SJCRH30 (cell line): ENCODE measurements around the gene IL12RB2. TPM values are rescaled to one million over a fixed set of nuclear protein-coding genes. Genes with fewer than 3 reads are reported as not detected.

Source experiments
- DNase-seq, 2 experiments: peaks; one replicate each; pipeline ENCODE4 v3.0.0-alpha.2; 2015 to 2020
- H3K27ac ChIP-seq: fragments of 250-450 bp; sonication (Bioruptor Pico); 2 replicates; pipeline ENCODE4 v1.5.1; 2020; ENCODE audit warnings: mild to moderate bottlenecking, moderate library complexity
- H3K27me3 ChIP-seq: fragments of 250-450 bp; sonication (Bioruptor Pico); 2 replicates; pipeline ENCODE4 v1.5.1; 2020; ENCODE audit warnings: mild to moderate bottlenecking, moderate library complexity
- H3K36me3 ChIP-seq: fragments of 250-450 bp; sonication (Bioruptor Pico); 2 replicates; pipeline ENCODE4 v1.5.1; 2020; ENCODE audit warnings: mild to moderate bottlenecking, moderate library complexity
- H3K4me1 ChIP-seq: fragments of 250-450 bp; sonication (Bioruptor Pico); 2 replicates; pipeline ENCODE4 v1.5.1; 2020; ENCODE audit warnings: mild to moderate bottlenecking, moderate library complexity
- H3K4me3 ChIP-seq: fragments of 250-450 bp; sonication (Bioruptor Pico); 2 replicates; pipeline ENCODE4 v1.5.1; 2020; ENCODE audit warnings: mild to moderate bottlenecking, moderate library complexity
- H3K9me3 ChIP-seq: fragments of 250-450 bp; sonication (Bioruptor Pico); replicated peaks from 2 replicates; pipeline ENCODE4 v1.5.1; 2020; ENCODE audit warnings: mild to moderate bottlenecking, moderate library complexity
- total RNA-seq: library from RNA; depleted of rRNA; stranded (reverse); fragments of >200 nt; shearing (Covaris generic); gene quantifications from 2 replicates; pipeline ENCODE4 v1.2.3, GENCODE V29; 2014

The IL12RB2 gene
- total RNA-seq, 1 experiment from 2014 or later: not detected

DNA sequence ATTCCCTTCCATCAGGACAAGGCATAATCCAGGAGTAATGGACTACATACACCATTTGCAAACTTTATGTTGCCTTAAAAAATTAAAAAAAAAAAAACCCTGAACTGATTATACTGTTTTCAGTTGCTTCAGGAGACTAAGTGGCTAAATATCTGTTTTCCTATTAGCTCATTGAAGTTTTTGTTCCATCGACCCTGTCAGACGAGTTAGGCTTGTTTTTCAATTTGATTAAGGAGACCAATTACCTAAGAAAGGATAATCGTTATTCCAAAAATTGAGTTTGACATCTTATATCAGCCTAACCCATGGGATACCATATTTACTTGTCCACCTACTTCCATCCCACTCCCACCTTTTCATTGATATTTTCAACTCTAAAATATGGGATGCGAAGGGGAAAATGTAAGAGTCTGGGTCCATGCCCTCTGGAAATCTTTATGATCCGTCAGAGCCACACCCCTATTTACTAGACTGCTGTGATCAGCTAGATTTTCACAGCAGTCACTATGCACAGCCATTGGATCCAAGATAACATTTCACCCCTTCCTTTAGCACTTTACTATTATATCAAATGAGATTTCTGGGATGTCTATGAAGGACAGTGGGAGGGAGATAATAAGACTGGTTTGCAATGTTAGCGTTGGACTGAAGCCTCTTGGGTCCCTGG lies 41.0 kb downstream of the IL12RB2 start:
- no peak for DNase-seq
- Histone ChIP-seq H3K36me3 (no peaks in the 10 kb centered on the region), H3K4me3 (no peak overlapping the region), H3K27me3 (no peaks in the 10 kb centered on the region), H3K9me3 (no peaks in the 10 kb centered on the region), H3K27ac (no peak overlapping the region), H3K4me1 (no peaks in the 10 kb centered on the region)

DNA sequence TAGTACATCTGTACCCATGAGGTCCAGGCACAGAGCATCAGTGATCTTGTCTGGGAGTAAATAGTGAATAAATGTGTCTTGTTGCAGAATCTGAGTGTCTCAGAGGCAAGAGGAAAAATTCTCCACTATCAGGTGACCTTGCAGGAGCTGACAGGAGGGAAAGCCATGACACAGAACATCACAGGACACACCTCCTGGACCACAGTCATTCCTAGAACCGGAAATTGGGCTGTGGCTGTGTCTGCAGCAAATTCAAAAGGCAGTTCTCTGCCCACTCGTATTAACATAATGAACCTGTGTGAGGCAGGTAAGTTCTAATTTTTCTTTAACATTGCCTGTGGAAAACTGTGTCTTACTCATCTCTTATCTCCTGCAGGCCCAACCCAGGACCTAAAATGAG lies 43.1 kb downstream of the IL12RB2 start:
- no peaks in the 10 kb centered on the region for H3K36me3 ChIP-seq
- no peaks in the 10 kb centered on the region for H3K27me3 ChIP-seq
- H3K4me1 ChIP-seq: no peaks in the 10 kb centered on the region
- no peak for DNase-seq
- no peaks in the 10 kb centered on the region for H3K9me3 ChIP-seq
- no peak overlapping the region for H3K27ac ChIP-seq
- H3K4me3 ChIP-seq: no peak overlapping the region

DNA sequence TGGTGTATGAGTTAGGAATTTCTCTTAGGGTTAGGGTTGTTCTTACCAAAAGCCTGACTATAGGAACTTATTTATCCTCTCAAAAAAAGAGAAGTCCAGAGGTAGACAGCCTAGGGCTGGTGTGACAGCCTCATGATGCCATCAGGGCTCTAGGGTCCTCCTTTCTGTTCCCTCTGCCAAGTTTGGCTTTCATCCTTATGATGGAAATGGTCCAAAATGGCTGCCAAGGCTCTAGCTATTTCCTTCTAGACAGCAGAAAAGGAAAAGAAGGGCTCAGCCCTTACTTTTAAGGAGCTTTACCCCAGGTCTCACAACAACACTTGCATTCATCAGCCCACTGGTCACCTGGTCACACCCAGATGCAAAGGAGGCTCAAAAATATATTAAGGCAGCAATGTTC lies 44.5 kb downstream of the IL12RB2 start:
- no peaks in the 10 kb centered on the region for H3K4me1 ChIP-seq
- H3K36me3 ChIP-seq: no peaks in the 10 kb centered on the region
- no peak overlapping the region for H3K27ac ChIP-seq
- no peak for DNase-seq
- H3K9me3 ChIP-seq: no peaks in the 10 kb centered on the region
- no peak overlapping the region for H3K4me3 ChIP-seq
- H3K27me3 ChIP-seq: no peaks in the 10 kb centered on the region

DNA sequence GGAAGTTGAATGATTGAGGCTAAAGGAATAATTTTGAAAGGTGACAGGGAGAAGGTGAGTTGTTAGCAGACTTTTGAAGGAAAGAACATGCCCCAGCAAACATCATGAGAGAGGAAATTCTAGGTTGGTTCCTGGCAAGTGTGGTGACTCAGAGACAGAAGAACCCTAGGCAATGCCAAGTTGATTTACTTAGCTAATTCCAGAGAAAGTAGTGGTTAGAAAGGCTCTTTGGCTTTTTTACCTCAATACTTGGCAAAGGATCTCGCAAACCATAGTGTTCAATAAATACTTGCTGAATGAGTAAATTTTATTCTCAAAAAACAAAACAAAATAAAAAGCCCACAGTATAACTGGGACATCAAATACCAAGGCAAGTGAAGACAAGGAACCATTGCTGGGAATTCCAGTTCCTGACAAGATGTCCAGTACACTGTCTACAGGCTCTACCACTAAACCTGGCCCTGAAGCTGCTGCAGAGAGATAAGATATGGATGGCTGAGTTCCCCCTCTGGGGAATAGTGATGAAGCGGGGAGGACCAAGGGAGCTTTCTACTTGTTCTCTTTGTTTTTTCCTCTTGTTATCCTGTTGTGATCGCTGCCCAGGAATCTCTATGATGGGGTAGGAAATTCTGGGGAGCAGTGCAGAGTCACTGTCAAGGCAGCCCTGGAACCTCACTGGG lies 48.2 kb downstream of the IL12RB2 start:
- no peaks in the 10 kb centered on the region for H3K4me1 ChIP-seq
- no peak for DNase-seq

DNA sequence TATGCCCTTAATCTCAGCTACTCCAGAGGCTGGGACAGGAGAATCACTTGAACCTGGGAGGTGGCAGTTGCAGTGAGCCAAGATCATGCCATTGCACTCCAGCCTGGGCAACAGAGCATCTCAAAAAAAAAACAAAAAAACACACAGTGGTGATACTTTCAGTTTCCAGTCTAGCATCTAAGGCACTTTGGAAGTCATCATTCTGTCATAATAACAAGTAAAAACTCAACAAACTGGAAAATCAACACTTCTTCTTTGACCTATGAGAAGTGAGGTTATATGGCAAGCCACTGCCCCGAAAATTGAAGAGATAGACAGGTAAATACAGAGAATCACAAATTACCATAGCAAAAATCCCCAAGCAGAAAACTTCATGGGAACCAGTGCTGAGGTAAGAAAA lies 51.9 kb downstream of the IL12RB2 start:
- H3K27me3 ChIP-seq: no peaks in the 10 kb centered on the region
- no peaks in the 10 kb centered on the region for H3K9me3 ChIP-seq
- DNase-seq: no peak
- no peak overlapping the region for H3K4me3 ChIP-seq
- H3K36me3 ChIP-seq: no peaks in the 10 kb centered on the region
- H3K4me1 ChIP-seq: no peaks in the 10 kb centered on the region
- no peak overlapping the region for H3K27ac ChIP-seq

More for the DNA sequence above, 48.2 kb downstream of the IL12RB2 start:
- H3K27ac ChIP-seq: no peak overlapping the region
- no peaks in the 10 kb centered on the region for H3K27me3 ChIP-seq
- H3K36me3 ChIP-seq: no peaks in the 10 kb centered on the region
- H3K4me3 ChIP-seq: no peak overlapping the region
- no peaks in the 10 kb centered on the region for H3K9me3 ChIP-seq

DNA sequence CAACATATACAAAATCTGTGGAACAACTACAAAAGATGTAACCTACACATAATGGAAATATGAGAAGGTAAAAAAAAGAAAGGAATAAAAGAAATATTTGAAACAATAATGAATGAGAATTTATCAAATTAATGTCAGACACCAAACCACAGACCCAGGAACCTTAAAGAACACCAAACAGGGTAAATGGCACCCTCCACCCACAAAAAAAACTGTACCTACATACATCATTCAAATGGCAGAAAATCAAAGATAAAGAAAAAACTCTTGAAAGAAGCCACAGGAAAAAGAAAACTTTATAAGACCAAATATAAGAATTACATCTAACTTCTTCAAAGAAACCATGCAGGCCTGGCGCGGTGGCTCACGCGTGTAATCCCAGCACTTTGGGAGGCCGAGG lies 54.0 kb downstream of the IL12RB2 start:
- no peaks in the 10 kb centered on the region for H3K36me3 ChIP-seq
- no peak overlapping the region for H3K4me3 ChIP-seq
- H3K27ac ChIP-seq: no peak overlapping the region

DNA sequence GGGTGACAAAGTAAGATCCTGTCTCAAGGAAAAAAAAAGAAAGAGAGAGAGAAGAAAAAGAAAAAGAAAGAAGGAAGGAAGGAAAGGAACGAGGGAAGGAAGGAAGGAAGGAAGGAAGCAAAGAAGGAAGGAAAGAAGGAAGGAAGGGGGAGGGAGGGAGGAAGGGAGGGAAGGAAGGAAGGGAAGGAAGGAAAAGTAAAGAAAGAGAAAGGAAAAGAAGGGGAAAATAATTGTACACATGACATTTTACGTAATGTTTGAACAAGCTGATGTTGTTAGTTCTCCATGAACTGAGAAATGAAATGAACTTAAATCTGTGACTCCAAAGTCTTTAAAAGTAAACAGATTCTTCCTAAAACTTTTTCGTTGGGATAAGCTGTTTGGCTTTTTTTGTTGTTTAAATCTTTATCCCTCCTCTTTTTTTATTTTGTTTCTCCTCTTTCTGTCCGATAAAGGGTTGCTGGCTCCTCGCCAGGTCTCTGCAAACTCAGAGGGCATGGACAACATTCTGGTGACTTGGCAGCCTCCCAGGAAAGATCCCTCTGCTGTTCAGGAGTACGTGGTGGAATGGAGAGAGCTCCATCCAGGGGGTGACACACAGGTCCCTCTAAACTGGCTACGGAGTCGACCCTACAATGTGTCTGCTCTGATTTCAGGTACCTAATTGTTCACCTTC lies 59.8 kb downstream of the IL12RB2 start:
- H3K4me3 ChIP-seq: no peak overlapping the region
- H3K27ac ChIP-seq: no peak overlapping the region
- H3K4me1 ChIP-seq: peaks cover 4% of the 10 kb centered on the region; the same call in 1 of the 2 replicates
- no peaks in the 10 kb centered on the region for H3K27me3 ChIP-seq
- H3K9me3 ChIP-seq: no peaks in the 10 kb centered on the region
- peak; percentile 77 to 81 for DNase-seq
- H3K36me3 ChIP-seq: no peaks in the 10 kb centered on the region

More for the DNA sequence above, 54.0 kb downstream of the IL12RB2 start:
- DNase-seq: no peak
- Histone ChIP-seq H3K4me1 (no peaks in the 10 kb centered on the region), H3K27me3 (no peaks in the 10 kb centered on the region), H3K9me3 (no peaks in the 10 kb centered on the region)

DNA sequence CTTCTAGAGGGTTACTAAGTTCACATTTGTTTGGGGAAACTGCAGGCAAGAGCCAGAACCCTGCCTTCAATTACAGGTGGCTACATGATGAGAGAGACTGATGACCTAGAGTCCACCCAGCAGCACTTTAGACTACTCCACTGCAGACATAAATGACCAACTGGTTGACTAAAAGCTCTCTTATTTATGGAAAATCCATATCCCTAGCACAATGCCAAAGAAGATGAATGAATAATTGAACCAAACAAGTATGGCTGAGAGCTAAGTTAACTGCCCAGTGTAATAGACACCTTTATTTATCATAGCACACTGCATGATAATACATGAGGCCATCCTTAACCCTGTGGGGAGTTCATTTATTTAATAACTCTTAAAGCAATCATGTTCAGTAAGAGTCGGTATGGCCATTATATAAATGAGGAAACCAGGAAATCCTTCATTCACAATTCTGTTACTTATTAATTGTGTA lies 60.4 kb downstream of the IL12RB2 start:
- H3K4me3 ChIP-seq: no peak overlapping the region
- H3K9me3 ChIP-seq: no peaks in the 10 kb centered on the region
- DNase-seq: no peak
- no peaks in the 10 kb centered on the region for H3K27me3 ChIP-seq
- H3K4me1 ChIP-seq: peaks cover 4% of the 10 kb centered on the region; the same call in 1 of the 2 replicates
- H3K27ac ChIP-seq: no peak overlapping the region
- H3K36me3 ChIP-seq: no peaks in the 10 kb centered on the region

DNA sequence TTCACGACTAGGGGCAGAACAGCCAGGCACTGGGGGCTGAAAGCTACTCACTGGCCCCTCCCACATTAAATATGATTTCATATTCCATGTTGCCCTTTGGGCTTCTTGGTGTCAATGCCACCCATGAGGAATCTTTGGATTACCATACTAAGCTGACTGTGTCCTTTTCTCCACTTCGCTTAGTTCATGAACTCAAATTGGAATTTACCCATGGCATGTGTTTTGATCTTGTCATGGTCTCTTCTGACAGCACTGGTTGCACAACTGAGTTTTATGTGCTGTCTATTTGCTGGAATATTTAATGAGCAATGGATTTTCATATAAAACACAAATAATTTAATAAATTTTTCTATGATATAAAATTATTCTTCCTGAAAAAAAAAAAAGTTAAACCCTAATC lies 63.4 kb downstream of the IL12RB2 start:
- no peaks in the 10 kb centered on the region for H3K36me3 ChIP-seq
- H3K4me3 ChIP-seq: no peak overlapping the region
- no peaks in the 10 kb centered on the region for H3K27me3 ChIP-seq
- H3K27ac ChIP-seq: no peak overlapping the region
- H3K9me3 ChIP-seq: no peaks in the 10 kb centered on the region
- DNase-seq: no peak
- H3K4me1 ChIP-seq: peaks cover 5% of the 10 kb centered on the region; the same call in 1 of the 2 replicates

DNA sequence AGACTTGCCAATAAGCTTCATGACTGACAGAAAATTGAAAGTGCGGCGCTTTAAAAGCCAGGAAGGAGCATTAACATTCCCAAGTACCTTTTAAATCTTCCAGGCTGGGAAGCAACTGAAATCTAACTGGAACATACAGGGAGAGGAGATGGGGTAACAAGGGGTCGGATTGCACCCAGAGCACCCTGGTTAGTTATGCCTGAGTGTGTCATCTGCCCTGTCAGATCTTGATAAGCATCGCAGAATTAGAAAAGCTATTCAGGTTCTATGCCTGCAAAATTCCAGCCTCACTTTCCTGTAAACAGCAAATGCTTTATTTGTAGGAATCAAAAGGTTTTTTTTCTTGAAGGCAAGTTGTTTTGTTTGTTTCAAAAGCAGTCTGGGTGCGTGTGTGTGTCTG lies 64.0 kb downstream of the IL12RB2 start:
- peak in 1 of 2 experiments; percentile 26 for DNase-seq
- Histone ChIP-seq H3K27me3 (no peaks in the 10 kb centered on the region), H3K9me3 (no peaks in the 10 kb centered on the region), H3K4me3 (no peak overlapping the region), H3K27ac (no peak overlapping the region), H3K36me3 (no peaks in the 10 kb centered on the region), H3K4me1 (peaks cover 7% of the 10 kb centered on the region)

DNA sequence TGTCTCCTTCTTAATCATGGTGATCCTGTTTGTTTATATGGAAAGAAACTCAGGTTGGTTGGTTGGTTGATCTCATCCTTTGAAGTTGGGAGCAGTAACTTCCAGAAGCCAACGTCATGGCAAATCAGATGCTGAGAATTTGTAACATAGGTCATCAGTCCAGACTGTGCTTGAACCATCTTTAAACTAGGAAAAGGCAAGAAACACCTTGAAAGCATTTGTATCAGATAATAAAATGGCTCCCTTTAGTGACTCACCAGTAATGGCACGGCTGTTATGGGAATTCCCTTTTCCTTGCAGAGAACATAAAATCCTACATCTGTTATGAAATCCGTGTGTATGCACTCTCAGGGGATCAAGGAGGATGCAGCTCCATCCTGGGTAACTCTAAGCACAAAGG lies 64.5 kb downstream of the IL12RB2 start:
- H3K27ac ChIP-seq: no peak overlapping the region
- no peaks in the 10 kb centered on the region for H3K9me3 ChIP-seq
- H3K4me3 ChIP-seq: no peak overlapping the region
- no peak for DNase-seq
- no peaks in the 10 kb centered on the region for H3K27me3 ChIP-seq
- H3K36me3 ChIP-seq: no peaks in the 10 kb centered on the region
- peaks cover 7% of the 10 kb centered on the region for H3K4me1 ChIP-seq

DNA sequence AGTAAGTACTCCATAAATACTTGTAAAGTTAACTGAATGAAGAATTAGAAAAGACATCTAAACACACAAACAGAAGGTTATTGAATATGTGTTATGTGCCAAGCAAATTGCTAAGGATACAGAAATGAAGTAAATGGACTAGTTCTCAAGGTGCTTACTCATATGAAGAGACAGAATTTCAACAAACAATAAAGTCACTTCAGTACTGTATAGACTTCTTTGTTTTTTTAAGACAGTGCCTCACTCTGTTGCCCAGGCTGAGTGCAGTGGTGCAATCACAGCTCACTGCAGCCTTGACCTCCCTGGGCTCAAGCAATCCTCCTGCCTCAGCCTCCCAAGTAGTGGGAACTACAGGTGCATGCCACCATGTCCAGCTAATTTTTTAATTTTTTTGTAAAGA lies 65.2 kb downstream of the IL12RB2 start:
- Histone ChIP-seq H3K27ac (no peak overlapping the region), H3K9me3 (no peaks in the 10 kb centered on the region), H3K4me1 (peaks cover 7% of the 10 kb centered on the region), H3K36me3 (no peaks in the 10 kb centered on the region), H3K27me3 (no peaks in the 10 kb centered on the region), H3K4me3 (no peak overlapping the region)
- DNase-seq: no peak

DNA sequence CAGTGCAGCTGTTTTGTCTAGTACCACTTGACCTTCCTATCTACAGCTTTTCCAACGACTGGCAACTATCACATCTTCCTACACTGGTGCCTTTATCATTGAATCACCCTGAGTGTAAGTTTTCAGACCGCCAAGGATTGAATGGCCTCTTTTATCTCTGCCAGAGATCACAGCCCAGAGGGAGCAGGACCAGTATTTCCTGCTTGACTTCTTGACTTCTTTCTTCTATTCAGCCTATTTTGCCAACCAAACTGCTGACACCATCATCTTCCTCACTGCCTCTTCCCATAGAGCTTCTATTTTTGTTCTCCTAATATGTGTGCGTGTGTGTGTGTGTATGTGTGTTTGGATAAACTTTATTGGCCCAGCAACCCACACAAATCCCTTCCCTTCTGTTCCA lies 68.7 kb downstream of the IL12RB2 start:
- Histone ChIP-seq H3K27ac (no peak overlapping the region), H3K36me3 (no peaks in the 10 kb centered on the region), H3K4me1 (peaks cover 7% of the 10 kb centered on the region), H3K9me3 (no peaks in the 10 kb centered on the region), H3K27me3 (no peaks in the 10 kb centered on the region), H3K4me3 (no peak overlapping the region)
- peak; percentile 16 to 63 for DNase-seq

DNA sequence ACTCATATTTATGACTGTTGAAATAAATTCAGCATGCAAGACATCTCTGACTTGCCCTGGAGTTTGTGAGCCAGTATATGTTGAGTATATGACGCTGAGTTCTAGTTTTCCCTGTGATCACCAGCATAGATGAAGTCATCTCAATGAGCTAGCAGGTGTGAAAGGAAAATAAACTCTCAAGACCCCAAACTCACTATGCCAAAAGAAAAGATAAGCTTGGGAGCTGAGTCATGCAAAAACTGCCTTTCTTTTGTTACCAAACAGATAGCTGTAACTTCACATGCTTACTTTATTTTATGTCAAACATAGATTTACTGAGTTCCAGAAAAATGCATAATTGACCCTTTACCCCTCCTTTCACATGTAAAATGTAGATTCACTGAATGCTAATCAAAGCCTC lies 69.6 kb downstream of the IL12RB2 start:
- Histone ChIP-seq H3K4me1 (peaks cover 3% of the 10 kb centered on the region), H3K9me3 (no peaks in the 10 kb centered on the region), H3K36me3 (no peaks in the 10 kb centered on the region), H3K27ac (no peak overlapping the region), H3K4me3 (no peak overlapping the region), H3K27me3 (no peaks in the 10 kb centered on the region)
- DNase-seq: no peak

DNA sequence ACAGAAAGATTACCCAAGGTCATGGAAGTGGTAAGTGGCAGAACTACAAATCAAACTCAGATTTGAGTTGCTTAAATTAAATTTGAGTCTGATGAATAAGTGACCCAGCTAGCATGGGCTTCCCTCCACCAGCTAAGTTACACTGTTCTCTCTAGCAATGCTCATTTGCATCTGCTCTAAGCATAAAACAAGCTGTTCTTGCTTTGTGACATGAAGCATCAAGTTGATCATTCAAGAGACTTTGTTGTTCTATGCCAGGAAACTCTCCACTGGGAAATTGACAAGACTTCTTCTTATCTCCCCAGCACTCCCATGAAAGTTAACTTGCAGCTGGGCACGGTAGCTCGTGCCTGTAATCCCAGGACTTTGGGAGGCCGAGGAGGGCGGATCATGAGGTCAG lies 73.5 kb downstream of the IL12RB2 start:
- Histone ChIP-seq H3K9me3 (peaks cover 11% of the 10 kb centered on the region), H3K4me1 (peaks cover 1% of the 10 kb centered on the region; the same call in 1 of the 2 replicates), H3K27ac (no peak overlapping the region), H3K27me3 (no peaks in the 10 kb centered on the region), H3K4me3 (no peak overlapping the region), H3K36me3 (no peaks in the 10 kb centered on the region)
- DNase-seq: no peak
